GM18519 (cell line): ENCODE measurements around the gene CD44.

Experiments
- ATAC-seq: cut with Tn5 transposase; IDR thresholded peaks from one replicate; pipeline ENCODE4 v1.9.1; 2021; ENCODE audit warnings: mild to moderate bottlenecking, moderate library complexity; ENCODE audit not compliant: unreplicated experiment, low FRiP score

CD44 gene

DNA sequence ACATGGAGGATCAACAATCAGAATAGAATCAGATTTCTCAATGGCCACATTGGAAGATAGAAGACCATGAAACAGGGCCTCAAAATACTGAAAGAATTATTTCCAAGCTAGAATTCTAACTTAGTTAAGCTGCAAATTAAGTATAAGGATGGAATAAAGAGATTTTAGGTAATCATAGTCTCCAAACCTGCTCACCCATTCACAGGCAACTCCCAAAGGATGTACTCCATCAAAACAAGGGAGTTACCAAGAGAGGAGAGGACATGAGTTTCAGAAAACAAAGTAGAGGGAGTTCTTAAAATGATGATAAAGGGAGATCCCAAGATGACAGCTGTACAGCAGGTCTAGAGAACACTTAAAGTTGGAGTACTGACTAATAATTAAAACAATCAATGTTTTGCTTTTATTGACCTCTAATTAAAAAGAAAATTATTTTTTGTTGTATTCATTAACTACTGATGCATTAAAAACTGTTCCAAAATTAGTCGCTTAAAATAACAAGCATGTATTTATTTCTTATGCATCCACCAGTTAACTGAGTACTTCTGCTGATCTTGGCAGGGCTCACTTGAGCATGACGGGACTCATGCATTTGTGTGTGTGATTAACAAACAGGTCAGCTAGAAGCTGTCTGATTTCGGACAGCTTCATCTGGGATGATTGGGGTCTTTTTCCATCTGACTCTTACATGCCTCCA lies 95.6 kb downstream of the CD44 start:
- no peak for ATAC-seq

DNA sequence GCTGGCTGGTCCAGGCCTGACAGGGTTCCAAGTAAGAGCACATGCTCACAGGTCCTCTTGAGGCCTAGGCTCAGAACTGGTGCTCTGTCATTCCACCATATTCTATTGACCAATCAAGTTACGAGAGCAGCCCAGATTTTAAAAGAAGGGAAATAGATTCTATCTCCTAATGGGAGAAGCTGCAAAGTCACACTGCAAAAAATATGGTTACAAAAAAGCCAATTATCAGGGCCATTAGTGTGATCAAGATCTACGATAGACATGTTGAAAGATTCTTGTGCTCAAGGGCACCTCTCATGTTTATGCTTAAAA lies 96.1 kb downstream of the CD44 start:
- no peak for ATAC-seq

DNA sequence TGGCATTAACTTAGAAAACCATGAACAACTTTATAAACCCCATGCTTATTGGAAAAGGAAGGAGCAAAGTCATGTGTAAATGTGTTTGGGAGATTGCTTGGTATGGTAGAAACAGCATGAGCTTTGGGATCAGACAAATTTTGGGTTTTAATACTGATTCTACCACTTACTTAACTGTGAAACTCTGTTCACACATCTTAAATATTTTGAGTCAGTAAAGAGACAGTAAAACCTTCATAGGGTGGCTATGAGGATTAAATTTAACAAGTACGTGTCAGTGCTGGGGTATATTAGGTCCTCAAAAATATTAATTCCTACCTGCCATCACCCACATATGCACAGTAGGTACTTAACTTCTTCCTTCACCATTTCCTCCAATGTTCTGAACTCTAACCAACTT lies 96.5 kb downstream of the CD44 start:
- no peak for ATAC-seq

DNA sequence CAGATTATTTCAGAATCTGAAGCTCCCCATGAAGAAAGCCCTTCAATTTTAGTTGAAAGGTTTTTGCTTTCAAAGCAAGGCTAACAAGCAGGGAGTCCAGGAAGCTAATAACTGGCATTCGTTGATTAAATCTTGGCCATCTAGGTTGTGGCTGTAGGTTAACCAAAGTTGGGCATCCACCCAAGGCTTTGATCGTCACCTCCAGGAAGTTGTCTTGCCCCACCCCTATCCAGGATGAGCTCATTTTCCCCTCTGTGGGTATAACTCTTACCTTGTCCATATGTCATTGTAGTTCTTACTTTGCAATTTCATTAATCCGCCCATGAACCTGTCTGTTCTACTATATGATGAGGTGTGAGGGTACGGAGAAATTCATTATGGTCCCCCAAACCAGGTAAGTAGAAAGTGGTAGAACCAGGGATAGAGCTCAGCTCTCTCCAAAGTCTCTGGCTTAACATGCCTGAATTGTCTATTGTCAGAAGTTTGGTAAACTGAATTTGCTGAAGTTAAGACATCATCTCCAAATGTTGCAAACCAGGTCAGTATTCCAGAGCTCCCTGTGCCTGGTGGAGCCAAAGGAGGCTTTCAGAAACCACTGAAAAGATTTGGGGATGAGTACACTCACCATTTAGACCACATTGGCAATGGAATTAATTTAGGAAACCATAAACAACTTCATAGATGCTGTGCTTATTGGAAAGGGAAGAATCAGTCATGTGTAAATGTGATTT lies 97.1 kb downstream of the CD44 start:
- no peak for ATAC-seq

DNA sequence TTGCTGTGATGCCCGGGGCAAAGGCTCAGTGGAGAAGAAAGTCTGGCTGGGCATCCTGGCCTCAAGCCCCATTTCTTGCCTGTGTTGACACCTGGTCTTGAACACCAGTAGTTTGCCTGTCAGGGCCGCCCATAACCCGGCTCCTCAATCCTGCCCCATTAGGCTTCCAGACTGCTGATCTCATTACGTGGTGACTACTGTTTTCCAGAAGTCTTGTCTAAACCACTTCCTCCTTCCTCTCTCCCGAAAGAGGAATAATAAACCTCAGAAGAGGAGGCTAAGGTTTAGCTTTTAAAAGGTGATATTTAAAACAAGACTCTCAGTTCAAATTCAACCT lies 97.7 kb downstream of the CD44 start:
- ATAC-seq: no peak

DNA sequence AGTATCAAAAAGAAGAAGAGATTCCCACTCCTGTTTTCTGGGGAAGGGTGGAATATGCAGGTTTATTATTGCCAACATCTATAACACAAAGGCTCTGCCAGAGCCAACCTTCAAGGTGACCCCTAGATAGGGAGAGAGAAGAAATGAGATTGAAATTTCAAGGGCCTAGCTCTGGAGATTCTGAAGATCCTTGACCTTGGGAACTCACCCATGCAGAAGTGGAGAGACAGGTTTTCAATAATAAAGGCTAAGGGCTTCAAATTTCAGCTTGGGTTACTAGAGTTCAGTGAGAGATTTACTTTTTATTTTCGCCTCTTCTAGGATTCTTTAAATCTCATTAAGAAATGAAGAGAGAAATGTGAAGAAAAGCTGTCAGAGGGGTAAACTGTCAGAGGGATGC lies 98.4 kb downstream of the CD44 start:
- ATAC-seq: no peak

DNA sequence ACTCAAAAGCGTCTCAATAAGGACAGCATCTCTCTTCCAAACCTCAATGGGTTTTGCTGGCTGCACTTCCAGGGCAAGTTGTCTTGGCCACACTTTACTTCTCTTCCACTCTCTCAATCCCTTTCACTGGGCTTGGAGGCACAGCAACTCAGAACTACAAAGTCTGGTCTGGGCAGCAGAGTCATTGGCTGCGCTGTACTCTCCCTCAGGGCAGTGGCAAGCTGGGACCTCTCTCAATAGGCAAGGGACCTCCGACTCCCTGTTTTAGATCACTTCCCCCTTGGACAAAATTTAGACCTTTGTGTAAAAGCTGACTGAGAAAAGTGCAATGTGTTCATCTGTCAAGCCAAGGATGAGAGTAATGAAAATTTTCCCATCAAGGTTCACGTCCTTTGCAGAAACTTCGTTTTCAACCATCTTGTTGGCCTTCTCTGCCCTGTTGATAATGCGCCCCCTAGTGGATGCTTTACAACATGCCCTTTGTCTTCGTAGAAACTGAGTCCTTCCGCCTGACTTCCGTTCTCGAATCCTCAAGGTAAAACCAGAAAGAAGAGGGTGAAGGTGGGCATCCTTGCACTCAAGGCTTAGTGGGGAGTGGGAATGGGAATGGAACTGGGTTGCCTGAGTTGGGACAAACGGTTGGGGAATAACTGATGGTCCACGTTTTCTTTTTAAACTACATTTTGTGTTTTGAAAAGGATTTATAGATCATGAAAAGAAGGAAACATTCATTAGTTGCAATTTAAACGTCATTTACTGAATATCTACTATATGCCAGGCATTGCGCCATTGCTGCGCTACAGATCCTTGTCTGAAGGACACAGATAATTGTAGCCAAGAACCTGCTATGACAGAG lies 99.1 kb downstream of the CD44 start:
- ATAC-seq: no peak

DNA sequence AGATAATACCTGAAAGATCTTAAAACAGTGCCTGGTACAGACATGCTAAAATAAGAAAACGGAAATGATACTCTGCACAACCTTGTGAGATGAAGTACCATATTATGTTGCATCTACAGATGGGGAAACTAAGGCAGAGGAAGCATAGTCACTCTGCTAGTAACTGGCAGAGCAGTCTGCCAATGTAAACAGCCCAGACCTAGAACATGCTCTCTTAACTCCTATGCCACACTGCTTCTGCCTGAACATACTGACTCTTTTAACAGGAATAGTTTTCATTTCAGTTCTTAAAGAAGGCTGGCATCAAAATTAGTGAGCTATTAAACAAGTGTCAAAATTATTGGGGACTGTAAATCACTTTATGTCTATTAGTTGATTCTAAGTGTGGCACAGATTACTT lies 99.9 kb downstream of the CD44 start:
- no peak for ATAC-seq

DNA sequence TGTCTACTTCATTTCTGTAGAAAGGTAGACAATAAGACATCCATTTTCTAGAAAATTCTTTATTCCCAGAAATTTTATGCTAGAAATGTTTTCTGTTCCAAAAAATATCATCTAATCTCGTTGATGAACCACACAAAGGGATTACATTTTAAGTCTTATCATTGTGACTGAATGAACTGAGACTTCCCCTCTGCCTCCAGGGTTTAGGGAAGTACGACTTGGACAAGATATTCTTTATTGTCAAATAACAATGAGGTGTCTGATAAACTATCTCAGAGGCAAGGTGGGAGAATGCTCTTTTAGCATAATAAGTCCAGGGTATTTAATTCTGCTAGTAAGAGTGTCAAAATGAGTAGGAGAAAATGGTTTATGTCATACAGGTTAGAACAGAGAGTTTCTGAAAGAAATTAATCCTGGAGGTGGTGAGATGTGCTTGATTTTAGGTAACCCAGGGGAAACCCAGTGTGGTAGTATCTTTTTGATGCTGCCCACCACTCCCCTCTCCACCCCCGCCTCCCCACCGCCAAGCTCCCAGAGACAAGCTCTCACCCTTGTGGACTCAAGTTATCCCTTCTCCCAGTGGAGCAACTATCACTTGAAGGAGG lies 100.6 kb downstream of the CD44 start:
- ATAC-seq: no peak

DNA sequence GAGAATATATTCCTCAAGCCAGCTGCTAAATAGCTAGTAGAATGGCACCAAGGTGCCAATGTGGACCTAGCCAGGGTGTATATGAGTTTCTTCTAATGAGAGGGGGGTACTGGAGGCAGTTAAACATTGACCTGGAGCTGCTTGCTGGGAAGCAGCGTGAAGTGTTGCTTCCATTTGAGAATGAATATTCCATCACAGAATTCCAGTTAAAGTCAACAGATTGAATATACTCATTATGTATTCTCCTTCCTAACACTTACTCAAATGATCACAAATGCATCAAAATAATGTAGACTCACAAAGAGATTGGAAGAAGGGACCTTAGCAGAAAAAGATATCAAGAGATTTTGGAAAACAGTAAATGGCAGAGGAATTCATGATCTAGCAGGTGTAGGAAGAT lies 102.1 kb downstream of the CD44 start:
- ATAC-seq: no peak

DNA sequence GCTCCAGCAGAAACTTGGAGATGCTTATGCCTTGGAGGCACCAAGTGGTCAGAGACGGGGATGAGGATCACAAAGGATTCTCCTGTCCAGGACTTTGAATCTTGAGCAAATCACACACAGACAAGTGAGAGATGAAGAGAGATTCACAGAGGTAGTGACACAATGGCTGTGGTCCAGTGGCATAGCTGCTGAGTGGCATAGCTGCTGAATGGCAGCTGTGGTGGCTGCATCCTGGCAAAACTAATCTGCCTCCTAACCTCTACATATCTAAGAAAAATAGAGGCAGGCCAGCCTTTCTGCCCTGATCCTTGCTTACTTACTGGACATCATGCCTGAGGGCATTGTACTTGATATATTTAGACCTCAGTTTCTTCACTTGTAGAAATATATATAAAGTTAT lies 102.6 kb downstream of the CD44 start:
- ATAC-seq: no peak

DNA sequence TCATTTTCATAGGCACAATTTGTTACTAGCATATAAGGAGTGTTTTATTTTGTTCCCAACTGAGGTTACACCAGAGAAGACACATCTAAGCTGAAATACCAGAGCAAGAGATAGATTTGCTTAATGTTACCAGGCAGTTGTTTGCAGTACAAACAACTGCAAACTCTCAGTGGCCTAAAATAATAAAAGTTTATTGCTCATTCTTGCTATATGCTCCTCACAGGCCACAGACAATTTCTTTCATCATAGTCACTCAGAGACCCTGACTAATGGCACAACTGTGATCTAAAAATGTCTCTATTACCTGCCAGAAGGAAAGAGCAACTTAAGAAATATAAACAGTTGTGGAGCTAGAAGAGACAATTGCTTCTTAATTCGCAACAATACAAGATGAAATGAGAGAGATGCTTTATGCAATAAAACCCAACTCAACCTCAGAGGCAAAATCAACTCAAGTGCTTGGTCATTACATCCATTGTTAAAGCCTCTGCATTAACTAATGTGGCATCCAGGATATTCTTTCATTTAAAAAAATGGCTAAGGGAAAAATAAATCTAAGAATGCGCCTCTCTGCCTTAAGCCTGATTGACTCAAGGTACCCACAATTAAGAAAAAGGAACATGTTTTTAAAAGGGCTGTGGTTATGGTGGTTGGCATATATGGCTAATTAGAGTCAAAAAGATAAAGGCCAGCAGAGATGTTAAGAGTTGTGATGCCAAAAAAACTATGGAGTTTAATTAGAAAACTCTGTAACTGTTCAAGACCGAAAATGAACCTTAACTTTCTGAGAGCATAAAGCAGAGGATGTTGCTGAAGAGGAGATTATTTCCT lies 103.7 kb downstream of the CD44 start:
- ATAC-seq: no peak

DNA sequence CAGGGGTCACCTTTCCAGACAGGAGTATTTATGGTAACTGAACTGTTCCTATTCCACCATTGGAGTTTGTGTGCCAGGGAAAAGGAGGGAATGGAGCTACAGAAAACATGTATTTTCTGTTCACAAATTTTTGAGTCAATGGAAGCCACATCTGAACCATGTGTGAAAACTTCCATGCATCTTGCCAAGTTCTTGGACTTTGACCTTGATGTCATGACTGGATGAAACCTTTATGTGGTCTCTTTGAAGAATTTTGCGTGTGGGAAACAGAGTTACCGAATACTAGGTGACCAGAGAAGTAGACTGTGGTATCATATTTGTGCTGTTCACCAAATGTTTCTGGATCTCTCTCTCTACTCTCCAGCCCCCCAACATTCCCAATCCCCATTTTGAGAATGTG lies 104.8 kb downstream of the CD44 start:
- ATAC-seq: no peak

DNA sequence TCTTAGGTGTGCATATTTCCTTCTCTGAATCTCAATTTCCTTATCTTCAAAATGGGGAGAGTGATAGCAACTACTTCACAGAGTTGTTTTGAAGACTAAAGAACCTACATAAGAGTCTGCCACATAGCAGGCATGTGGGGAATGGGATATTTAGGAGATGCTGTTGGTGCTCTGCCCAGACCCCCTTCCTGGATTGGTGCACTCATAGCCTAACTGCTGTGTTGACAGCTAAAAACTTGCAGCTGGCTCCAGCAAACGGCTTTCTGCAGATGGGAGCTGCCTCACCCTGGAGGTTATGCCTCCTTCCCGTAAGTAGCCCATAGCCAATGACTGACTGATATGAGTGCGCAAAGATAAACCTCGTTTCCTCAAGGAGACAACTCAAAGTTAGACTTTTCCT lies 106.1 kb downstream of the CD44 start:
- ATAC-seq: no peak

DNA sequence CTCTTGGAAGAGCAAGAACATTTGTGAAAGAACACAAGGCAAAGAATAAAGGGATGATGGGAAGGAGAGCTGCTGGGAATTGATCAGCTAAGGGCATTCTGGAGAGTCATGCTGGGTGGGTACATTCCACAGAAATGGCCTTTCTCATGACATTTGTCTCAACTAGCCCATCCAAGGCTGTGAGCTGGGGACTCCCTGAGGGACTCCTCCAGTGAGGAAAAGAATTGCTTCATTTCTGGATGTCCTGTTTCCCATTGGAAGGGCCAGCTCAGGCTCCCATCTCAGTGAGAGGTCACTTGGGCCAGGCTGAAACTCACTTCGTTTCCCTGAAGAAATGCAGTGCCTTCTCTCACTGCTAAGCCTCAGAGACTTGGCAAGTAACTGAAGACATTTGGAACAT lies 106.8 kb downstream of the CD44 start:
- no peak for ATAC-seq

DNA sequence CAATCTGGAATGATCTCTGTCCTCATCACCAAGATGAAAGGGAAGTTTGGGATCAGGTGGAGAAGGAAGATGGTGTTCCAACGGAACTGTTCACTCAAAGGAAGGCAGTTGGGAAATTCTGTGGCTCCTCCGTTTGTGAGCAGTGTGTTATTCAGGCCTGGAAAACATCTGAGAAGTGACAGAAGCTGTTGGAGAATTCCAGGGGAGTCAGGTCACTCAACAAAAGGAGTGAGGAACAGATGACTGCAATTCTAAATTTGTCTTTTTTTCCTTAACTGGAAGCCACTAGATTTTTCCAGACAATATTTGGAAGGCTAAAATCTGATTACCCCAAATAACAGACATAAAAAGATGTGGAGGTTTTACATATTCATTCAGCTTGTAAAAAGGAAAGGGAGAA lies 107.8 kb downstream of the CD44 start:
- no peak for ATAC-seq

DNA sequence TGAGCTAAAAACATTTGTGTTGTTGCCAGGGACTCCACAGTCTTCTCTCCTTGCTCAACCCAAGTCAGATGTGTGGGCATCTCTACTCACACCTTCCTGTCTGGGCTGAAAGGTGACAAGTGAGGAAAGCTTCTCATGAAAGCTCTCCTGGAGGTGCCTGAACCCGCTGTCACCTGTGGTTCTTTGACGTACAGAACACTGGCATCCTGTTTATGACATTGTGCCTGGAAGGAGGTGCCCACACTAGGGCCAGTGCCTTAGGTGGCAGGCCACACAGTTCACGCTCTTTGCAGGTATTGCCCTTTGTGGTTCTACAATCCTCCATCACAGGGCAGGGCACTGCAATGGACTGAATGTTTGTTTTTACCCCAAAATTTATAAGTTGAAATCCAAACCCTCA lies 108.5 kb downstream of the CD44 start:
- no peak for ATAC-seq

DNA sequence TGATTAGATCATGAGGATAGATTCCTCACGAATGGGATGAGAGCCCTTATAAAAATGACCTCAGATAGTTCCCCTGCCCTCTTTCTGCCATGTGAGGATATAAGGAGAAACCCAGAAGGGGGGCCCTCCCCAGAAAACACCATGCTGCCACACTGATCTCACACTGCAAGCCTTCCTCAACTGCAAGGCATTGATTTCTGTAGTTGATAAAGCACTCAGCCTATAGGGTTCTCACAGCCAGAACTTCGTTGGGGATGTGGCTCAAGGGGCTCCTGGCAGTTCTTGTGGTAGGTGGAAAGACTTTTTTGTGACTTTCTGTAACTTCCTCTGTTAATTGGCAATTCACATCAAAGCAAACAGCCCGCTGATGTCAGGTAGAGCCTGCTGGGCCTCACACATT lies 108.9 kb downstream of the CD44 start:
- ATAC-seq: no peak

DNA sequence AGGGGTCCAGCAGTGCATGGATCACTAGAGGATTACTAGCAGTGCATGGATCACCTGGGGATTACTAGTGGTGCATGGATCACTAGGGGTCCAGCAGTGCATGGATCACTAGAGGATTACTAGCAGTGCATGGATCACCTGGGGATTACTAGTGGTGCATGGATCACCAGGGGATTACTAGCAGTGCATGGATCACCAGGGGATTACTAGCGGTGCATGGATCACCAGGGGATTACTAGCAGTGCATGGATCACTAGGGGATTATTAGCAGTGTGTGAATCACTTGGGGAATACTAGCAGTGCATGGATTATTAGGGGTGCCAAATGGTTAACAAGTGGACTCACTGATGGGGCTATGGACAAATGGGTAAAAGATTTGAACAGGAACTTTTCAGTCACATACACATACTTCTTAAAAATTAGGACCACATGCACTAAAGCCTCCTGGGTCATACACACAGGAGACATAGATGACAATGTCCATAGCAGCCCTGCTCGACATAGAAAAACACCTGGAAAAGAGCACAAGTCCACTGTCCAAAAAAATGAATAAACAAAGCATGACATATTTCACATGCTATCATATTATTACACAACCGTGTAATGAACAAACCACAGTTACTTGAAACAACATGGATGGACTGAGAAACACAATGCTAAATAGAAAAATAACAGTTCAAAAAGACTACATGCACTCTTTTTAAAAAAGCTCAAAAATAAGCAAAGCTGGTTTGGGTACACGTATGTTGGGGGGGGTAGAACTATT lies 109.8 kb downstream of the CD44 start:
- ATAC-seq: no peak

DNA sequence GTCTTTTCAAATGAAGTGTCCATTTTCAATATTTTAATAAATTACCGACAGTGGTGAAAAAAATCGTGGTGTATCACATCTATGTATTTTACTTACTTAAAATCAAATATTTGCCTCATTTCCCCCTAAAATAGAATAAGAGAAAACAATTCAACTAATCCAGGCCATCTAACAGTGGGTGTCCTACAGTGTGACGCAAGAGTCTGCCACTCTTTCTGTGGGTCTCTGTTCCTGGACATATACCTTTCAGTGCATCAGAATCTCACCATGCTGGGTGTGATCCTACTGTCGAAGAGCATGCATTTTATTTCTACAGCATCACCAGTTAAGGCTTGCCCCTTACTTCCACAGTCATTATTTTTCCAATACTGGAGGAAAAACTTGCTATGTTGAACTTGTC lies 111.2 kb downstream of the CD44 start:
- ATAC-seq: no peak
